Measurements from ENCODE around the gene SCO2.

The SCO2 gene

GRCh38 chr22:50571264-50572175 lies 46.1 kb upstream of the SCO2 start:
- TF ChIP-seq CTCF (IDR thresholded peaks at IDR 0.05; ENCODE audit: poor library complexity, severe bottlenecking) = no peak
- no peak overlapping the region for H3K4me3 ChIP-seq (ENCODE audit: severe bottlenecking)
- H3K4me1 ChIP-seq (ENCODE audit: insufficient read depth, poor library complexity, severe bottlenecking) = no peaks in the 10 kb centered on the region
- H3K27me3 ChIP-seq (ENCODE audit: insufficient read depth, poor library complexity, severe bottlenecking) = no peaks in the 10 kb centered on the region
- no peak for ATAC-seq (ENCODE audit: low read depth)
- no peak for DNase-seq (ENCODE audit: low spot score)
- H3K9me3 ChIP-seq (ENCODE audit: severe bottlenecking) = no peaks in the 10 kb centered on the region
- H3K27ac ChIP-seq (ENCODE audit: poor library complexity, severe bottlenecking) = no peak overlapping the region
- peaks cover 12% of the 10 kb centered on the region for H3K36me3 ChIP-seq (ENCODE audit: low read depth)

- H3K27ac ChIP-seq (ENCODE audit: poor library complexity, severe bottlenecking) = no peak overlapping the region
- H3K36me3 ChIP-seq (ENCODE audit: low read depth) = peaks cover 12% of the 10 kb centered on the region
- no peaks in the 10 kb centered on the region for H3K4me1 ChIP-seq (ENCODE audit: insufficient read depth, poor library complexity, severe bottlenecking)
- H3K4me3 ChIP-seq (ENCODE audit: severe bottlenecking) = no peak overlapping the region
- no peak for TF ChIP-seq CTCF (IDR thresholded peaks at IDR 0.05; ENCODE audit: poor library complexity, severe bottlenecking)
- no peaks in the 10 kb centered on the region for H3K27me3 ChIP-seq (ENCODE audit: insufficient read depth, poor library complexity, severe bottlenecking)
- no peaks in the 10 kb centered on the region for H3K9me3 ChIP-seq (ENCODE audit: severe bottlenecking)
- no peak for DNase-seq (ENCODE audit: low spot score)
- no peak for ATAC-seq (ENCODE audit: low read depth)
Measured at GRCh38 chr22:50570861-50571260, 45.5 kb upstream of the SCO2 start.

DNA sequence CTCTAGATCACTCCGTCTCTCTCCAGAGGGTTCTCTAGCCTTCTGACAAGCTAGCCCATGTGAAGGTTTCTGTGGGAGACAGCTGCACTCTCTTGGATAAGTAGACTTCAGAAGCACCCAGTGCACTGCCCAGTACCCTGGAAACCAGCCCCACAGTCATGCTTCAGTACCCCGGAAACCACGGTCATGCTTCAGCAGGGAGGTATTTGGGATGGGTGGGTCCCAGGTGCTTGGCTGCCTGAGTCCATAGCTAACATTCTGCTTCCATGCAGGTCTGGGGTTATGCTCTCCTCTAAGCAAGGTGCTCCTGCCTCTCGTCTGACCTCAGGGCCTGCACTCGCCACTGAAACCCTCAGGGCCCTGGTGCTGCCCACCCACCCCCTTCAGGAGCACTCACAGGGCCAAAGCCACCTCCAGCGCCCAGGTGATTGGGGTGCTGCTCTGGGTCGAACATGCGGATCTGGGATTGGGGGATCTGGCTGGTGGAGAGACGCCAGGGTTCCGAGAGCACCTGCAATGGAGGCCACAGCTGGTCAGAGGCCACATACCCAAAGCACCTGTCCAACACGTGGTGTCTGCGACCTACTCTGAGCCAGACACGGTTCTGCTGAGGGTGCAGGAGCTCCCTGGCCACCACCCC lies 44.6 kb upstream of the SCO2 start:
- DNase-seq (ENCODE audit: low spot score) = no peak
- H3K4me3 ChIP-seq (ENCODE audit: severe bottlenecking) = no peak overlapping the region
- TF ChIP-seq CTCF (IDR thresholded peaks at IDR 0.05; ENCODE audit: poor library complexity, severe bottlenecking) = no peak
- H3K9me3 ChIP-seq (ENCODE audit: severe bottlenecking) = no peaks in the 10 kb centered on the region
- H3K27me3 ChIP-seq (ENCODE audit: insufficient read depth, poor library complexity, severe bottlenecking) = no peaks in the 10 kb centered on the region
- H3K36me3 ChIP-seq (ENCODE audit: low read depth) = peaks cover 12% of the 10 kb centered on the region
- H3K4me1 ChIP-seq (ENCODE audit: insufficient read depth, poor library complexity, severe bottlenecking) = no peaks in the 10 kb centered on the region
- no peak for ATAC-seq (ENCODE audit: low read depth)
- H3K27ac ChIP-seq (ENCODE audit: poor library complexity, severe bottlenecking) = no peak overlapping the region

- Histone ChIP-seq H3K4me1 (ENCODE audit: insufficient read depth, poor library complexity, severe bottlenecking) (no peaks in the 10 kb centered on the region), H3K4me3 (ENCODE audit: severe bottlenecking) (no peak overlapping the region), H3K9me3 (ENCODE audit: severe bottlenecking) (no peaks in the 10 kb centered on the region), H3K36me3 (ENCODE audit: low read depth) (peaks cover 12% of the 10 kb centered on the region), H3K27ac (ENCODE audit: poor library complexity, severe bottlenecking) (no peak overlapping the region), H3K27me3 (ENCODE audit: insufficient read depth, poor library complexity, severe bottlenecking) (no peaks in the 10 kb centered on the region)
- TF ChIP-seq CTCF (IDR thresholded peaks at IDR 0.05; ENCODE audit: poor library complexity, severe bottlenecking) = no peak
- ATAC-seq (ENCODE audit: low read depth) (no peak), DNase-seq (ENCODE audit: low spot score) (no peak)
Measured at GRCh38 chr22:50569041-50569459, 43.7 kb upstream of the SCO2 start.
